Stimulated activated CD8-positive, alpha-beta memory T cell treated with anti-CD3 and anti-CD28 coated beads, Interleukin-15, amount 100 ng/mL, for 4 hours (primary cell): ENCODE data around the gene NR6A1.

Source experiments
- DNase-seq, 2 donors: peaks; one replicate each; pipeline ENCODE4 v3.0.0-alpha.2; 2020; ENCODE audit warnings: low read depth in 2 of 2

Gene NR6A1

DNA sequence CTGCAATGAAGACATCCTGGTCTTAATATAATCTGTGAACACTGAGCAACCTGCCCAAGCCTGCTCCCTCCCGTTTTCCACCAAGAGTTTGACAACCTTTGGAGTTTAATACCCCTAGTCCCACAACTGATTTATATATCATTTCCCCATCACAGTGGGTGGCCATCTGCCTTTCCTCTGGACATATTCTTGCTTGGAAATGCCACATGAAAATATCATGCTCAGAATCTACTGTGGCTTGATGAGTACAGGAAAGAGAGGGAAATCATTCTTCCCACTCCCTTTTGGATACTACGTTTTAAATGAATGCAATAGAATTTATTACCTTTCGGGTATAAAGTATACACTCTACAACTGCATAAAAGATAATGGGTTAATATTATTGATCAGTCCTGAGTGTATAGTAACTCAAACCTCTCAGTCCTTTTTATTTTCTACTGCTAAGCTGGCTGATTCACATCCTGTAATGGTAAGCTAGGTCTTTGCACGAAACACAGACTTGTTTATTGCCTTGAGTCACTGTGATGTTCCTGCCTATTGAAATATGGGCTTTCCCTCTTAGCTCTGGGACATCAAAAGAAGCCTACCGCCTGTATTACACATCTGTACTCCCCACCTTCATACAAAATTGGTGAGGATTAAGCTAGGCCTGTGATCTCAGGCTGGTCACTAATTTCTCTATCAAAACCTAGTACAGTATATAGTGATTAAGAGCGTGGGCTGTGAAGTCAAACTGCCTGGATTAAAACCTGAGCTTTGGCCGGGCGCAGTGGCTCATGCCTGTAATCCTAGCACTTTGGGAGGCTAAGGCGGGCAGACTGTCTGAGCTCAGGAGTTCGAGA, 196.4 kb downstream of the NR6A1 start:
- no peak for DNase-seq

DNA sequence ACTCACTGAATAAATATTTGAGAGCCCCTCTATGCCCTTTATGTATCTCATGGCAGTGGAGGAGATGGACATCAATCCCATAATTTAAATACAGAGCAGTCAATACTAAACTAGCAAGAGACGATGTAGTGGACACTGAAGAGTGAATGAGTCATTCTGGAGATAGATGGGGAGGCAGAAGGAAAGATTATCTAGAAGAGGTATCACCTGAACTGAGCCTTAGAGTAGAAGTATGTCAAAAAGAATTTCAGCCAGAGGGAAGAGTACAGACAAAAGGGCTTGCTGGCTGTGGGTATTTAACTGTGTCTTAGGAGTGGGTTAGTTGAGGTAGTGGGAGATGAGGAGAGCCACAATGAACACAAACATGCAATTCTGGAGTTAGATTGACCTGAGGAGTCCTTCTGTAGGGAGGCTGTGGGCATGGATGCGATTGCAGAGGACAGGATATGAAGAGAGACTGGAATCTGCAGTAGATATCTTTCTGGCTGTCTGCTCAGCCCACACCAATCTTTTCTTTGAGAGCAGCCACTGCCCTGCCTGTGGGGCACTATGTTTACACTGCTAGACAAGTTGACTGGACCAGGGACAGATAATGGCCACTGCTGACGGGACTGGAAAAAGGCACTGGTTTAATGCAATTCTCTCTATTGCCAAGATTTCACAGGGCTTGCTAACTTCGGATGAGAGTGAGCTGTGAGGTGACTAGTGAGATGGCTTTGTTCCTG, 200.0 kb downstream of the NR6A1 start:
- no peak for DNase-seq

DNA sequence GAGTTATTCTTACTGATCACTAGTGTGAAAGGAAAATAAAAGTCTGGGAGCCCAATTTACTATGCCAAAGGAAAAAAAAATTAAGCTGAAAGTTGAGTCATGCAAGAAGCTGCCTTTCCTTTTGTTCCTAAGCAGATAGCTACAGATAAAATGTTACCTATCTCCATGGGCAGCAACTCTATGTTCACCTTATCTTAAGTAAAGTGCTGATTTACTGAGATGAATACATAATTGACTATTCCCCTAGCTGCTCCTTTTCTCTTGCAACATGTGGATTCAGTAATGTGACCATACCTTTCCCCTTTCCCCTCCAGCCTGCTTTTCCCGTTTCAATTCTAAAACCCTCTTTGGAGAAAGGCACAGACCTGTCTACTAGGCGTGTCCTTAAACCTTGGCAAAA, 201.2 kb downstream of the NR6A1 start:
- DNase-seq, result no peak

DNA sequence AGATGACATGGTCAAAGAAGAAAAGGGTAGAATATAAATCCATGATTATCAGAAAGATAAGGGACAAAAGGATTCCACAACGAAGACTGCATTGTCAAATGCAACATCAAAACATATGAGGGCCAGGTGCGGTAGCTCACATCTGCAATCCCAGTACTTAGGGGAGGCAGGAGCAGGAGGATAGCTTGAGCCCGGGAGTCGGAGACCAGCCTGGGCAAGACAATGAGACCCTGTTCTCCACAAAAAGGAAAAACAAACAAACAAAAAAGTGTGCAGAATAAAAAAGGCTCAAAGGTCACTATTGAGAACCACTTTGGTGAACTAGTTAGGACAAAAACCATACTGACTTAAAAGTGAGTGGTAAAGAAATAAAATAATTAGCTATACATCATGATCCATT, 203.7 kb downstream of the NR6A1 start:
- no peak for DNase-seq

DNA sequence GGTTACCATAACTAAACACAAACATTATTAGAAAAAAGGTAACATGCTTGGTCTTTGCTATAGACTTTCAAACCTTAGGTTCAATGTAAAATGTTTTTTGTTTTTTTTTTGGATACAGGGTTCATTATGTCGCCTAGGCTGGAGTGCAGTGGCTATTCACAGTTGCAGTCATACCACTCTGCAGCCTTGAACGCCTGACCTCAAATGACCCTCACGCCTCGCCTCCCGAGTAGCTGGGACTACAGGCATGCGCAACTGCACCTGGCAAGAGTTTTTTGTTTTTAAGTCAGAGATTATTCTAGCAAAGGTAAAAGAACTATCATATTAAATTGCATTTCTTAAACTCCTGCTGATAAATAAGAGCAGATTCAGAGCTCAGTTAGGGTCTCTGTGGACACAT, 208.8 kb downstream of the NR6A1 start:
- no peak for DNase-seq

- no peak for DNase-seq
Observed at GRCh38 chr9:124559871-124560270, 211.2 kb downstream of the NR6A1 start.

DNA sequence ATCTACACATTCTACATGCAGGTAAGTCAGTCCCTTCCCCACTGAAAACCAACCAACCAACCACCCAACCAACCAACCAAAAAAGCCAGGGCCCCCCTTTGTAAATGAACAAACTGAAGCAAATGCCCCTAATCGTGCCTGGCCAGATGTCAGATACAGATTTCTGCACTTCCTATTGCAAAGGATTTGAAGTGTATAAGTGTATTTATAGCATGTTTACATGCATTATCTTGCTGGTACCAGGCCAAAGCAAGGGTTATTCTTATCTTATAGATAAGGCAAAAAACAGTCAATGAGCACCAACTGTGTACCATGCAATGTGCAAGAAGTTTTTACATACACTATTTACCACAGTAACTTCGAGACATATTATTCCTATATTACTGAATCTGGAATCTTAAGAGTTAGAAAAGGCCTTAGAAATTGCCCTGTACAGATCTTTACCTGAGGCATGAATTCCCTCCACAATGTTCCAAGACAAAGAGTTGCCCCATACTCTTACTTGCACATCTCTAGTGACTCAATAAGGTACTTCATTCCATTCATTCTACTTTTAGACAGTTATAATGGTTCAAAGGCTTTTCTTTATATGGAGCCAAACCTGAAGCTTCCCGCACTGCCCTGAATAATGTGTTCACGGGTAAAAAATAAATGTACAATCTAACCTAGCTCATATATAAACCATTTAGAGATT, 212.2 kb downstream of the NR6A1 start:
- no peak for DNase-seq

- no peak for DNase-seq
Observed at GRCh38 chr9:124557895-124558294, 213.2 kb downstream of the NR6A1 start.

- DNase-seq, result no peak
Observed at GRCh38 chr9:124555043-124555442, 216.1 kb downstream of the NR6A1 start.

DNA sequence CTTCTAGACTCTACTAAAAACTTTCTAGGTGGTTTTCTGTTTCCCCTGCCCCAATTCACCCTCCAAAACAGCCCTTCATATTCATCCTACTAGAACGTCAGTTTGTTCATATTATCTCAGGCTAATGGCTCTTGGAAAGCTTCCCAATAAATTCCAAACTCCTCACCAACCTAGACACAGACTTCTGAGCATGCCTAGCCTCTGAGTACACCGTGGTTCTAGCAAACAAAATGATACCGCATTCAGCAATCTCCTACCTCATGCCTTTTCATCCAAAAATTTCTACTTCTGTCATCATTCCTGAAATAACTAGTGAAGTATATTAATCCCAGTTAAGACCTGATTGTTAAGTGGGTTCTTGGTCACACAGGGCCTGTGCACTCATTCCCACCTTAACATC, 217.4 kb downstream of the NR6A1 start:
- DNase-seq, result no peak

DNA sequence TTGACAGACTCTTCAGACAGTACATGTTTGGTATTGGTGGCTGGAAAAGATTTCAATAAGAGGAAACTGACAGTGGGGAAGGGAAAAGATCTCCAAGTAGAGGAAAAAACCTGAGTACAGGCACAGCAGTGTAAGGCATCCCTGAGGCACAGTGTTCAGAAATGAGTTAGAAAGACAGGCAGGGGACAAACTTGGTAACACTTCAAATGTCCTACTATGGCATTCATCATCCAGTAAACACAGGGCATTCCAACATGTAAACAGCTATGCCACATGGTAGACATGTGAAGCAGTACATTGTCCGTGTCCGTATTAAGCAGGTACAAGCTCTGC, 218.9 kb downstream of the NR6A1 start:
- DNase-seq, result no peak

DNA sequence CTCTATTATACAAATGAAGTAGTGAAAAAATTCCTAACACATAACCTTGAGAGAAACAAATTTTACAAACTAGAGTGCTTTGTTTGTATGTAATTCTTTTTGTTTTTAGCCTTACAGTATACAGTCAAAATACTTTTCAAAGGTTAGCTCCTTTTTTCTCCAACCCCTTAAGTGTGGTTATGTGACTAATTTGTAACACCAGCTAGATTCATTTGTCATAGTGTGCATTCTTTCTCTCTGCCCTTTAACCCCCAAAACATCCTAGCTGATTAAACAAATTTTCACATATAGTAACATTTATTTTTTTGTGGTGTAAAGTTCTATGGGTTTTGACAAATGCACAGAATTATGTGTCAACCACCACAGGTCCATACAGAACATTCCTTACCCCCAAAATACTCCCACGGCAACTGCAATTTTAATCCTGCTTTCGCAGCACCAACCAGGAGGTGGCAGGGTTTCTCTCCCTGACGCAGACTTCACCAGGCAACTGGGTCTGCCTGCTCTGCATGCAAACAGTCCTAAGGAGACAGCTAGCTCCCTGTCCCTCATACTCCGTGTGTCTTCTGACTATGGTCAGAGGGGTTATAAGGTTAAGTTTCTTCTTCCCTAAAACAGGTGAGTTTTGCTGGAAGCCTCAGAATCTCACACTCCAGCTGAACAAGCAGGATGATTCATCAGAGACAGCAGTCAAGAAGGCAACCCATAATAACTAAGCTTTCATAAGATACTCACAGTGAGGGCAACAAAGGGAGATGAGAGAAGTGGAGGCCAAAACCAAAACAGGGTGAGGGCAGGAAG, 219.4 kb downstream of the NR6A1 start:
- DNase-seq, result no peak

DNA sequence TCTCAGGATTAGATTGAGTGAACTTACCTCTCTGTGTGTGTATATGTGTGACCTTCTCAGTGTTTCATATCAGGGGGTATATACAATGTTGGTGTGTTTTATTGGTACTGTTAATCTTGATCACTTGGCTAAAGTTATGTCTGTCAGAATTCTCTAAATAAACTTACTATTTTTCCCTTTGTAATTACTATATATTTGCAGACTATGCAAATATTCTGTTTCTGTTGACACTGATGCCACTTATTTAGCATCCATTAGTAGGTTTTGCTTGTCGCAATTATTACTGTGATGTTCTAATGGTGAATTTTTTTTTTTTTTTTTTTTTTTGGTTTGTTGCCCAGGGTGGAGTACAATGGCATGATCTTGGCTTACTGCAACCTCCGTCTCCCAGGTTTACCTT, 221.0 kb downstream of the NR6A1 start:
- no peak for DNase-seq

GRCh38 chr9:124549016-124549415, 222.1 kb downstream of the NR6A1 start:
- no peak for DNase-seq

- no peak for DNase-seq
Observed at GRCh38 chr9:124544535-124544934, 226.6 kb downstream of the NR6A1 start.

- DNase-seq, result no peak
Observed at GRCh38 chr9:124541824-124542223, 229.3 kb downstream of the NR6A1 start.

DNA sequence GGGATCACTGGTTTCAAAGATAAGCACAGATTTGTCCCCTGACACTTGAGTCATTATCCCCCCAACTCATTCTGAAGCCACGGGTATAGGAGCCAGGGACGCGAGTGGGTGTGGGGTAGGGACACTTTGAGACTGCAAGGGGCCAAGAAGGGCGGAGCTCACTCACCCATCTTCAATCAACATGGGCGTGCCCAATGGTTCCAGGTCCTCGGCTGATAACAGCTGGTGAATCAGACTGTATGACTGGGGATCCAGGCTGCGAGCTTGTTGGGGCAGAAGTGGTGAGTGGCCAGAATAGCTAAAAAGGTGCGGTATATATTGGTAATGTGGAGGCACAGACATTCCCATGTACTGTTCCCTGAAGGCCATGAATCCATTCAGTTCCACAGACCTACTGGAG, 233.2 kb downstream of the NR6A1 start:
- no peak for DNase-seq

DNA sequence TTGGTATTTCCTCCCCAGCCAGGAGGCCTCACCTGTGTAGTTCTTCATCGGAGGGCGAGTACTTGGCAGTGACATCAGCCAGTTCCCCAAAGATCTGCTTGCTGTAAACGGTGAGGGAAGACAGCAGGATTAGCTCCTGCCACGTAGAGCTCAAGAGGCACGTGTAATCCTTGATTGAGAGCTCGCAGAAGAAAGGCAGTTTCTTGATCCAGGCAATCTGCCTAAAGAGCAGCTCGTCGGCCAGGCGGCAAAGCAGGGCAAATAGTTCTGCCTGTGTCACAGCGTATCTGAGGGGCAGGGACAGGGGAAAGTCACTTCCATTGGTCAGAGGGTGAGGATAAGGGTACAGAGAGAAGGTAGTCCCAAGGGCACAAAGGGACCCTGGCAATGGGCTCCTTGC, 235.3 kb downstream of the NR6A1 start:
- no peak for DNase-seq

- no peak for DNase-seq
Observed at GRCh38 chr9:124532897-124533296, 238.2 kb downstream of the NR6A1 start.

GRCh38 chr9:124531115-124531514, 240.0 kb downstream of the NR6A1 start:
- DNase-seq, result no peak

GRCh38 chr9:124530246-124530645, 240.9 kb downstream of the NR6A1 start:
- no peak for DNase-seq

- no peak for DNase-seq
Observed at GRCh38 chr9:124527781-124528180, 243.3 kb downstream of the NR6A1 start.
